HepG2 (cell line): ENCODE measurements around the gene METTL23. TPM values are rescaled to one million over a fixed set of nuclear protein-coding genes. Genes with fewer than 3 reads are reported as not detected.

Source experiments
- ADNP ChIP-seq: sonication (generic); formaldehyde crosslinking; IDR thresholded peaks from 2 replicates; pipeline ENCODE4 v1.4.0; 2020; ENCODE audit warnings: missing genetic modification reagents
- CREB1 ChIP-seq, 2 experiments: fragments of 450-650 bp in 1 of 2; IDR thresholded peaks; 2 replicates each; pipeline ENCODE4 v1.6.1; 2016 to 2017; ENCODE audit warnings: control low read depth in 1 of 2, mild to moderate bottlenecking in 1 of 2, missing compliant biosample characterization in 1 of 2, missing genetic modification characterization in 1 of 2
- HMG20A ChIP-seq: IDR thresholded peaks from 2 replicates; pipeline ENCODE4 v1.6.1; 2016; ENCODE audit warnings: borderline replicate concordance
- NFYB ChIP-seq: sonication (generic); formaldehyde crosslinking; IDR thresholded peaks from 2 replicates; pipeline ENCODE4 v1.4.0; 2020; ENCODE audit warnings: missing genetic modification reagents
- TSC22D2 ChIP-seq: sonication (generic); formaldehyde crosslinking; IDR thresholded peaks from 2 replicates; pipeline ENCODE4 v1.5.1; 2020; ENCODE audit warnings: missing genetic modification reagents, mild to moderate bottlenecking, borderline replicate concordance
- ZNF337 ChIP-seq: sonication (generic); formaldehyde crosslinking; IDR thresholded peaks from 2 replicates; pipeline ENCODE4 v1.5.1; 2020; ENCODE audit warnings: missing genetic modification reagents, low read depth, mild to moderate bottlenecking, borderline replicate concordance
- ZNF687 ChIP-seq: sonication (generic); formaldehyde crosslinking; IDR thresholded peaks from 2 replicates; pipeline ENCODE4 v1.5.1; 2020; ENCODE audit warnings: mild to moderate bottlenecking, missing genetic modification reagents, moderate library complexity
- ZSCAN25 ChIP-seq: sonication (generic); formaldehyde crosslinking; IDR thresholded peaks from 2 replicates; pipeline ENCODE4 v1.8.0; 2022; ENCODE audit warnings: mild to moderate bottlenecking, missing genetic modification reagents
- polyA plus RNA-seq, 8 experiments: library from polyadenylated mRNA; depleted of rRNA in 3 of 8; stranded (reverse) in 7 of 8; unstranded in 1 of 8; fragments of >200 nt; fragmentation: Illumina TruSeq in 4 of 8; extraction: Trizol in 4 of 8; gene quantifications; 2 replicates each; pipeline versions ENCODE4 v1.2.1 to v1.2.3, GENCODE V29; 2011 to 2016; ENCODE audit warnings: low read depth in 4 of 8, missing spikeins in 1 of 8, mixed read lengths in 1 of 8; ENCODE audit not compliant: insufficient read depth in 1 of 8
- total RNA-seq, 5 experiments: library from RNA; depleted of rRNA; stranded (reverse); fragments of >200 nt; fragmentation: Illumina TruSeq; extraction: Trizol; gene quantifications; 2 replicates each; pipeline ENCODE4 v1.2.3, GENCODE V29; 2016; ENCODE audit warnings: low read depth in 1 of 5
- TF ChIP-seq, protein P1 (sequence below): IDR thresholded peaks from 2 replicates; pipeline ENCODE4 v1.6.1; 2016; ENCODE audit warnings: mild to moderate bottlenecking, missing biosample characterization, missing genetic modification reagents
- TF ChIP-seq, protein P2 (sequence below): sonication (generic); formaldehyde crosslinking; IDR thresholded peaks from 2 replicates; pipeline ENCODE4 v1.4.0; 2020; ENCODE audit warnings: missing genetic modification reagents
- TF ChIP-seq, protein P3 (sequence below): sonication (generic); IDR thresholded peaks from 2 replicates; pipeline ENCODE4 v1.6.1; 2016; ENCODE audit warnings: low read depth, borderline replicate concordance
- TF ChIP-seq, protein P4 (sequence below): sonication (generic); formaldehyde crosslinking; IDR thresholded peaks from 2 replicates; pipeline ENCODE4 v1.5.1; 2020; ENCODE audit warnings: mild to moderate bottlenecking, missing genetic modification reagents, moderate library complexity

The METTL23 gene
- total and polyA plus RNA-seq, 2 of the 13 experiments (the other 11 are each of a cell fraction or from before 2014, with no cell fraction given): 39.9 to 104 TPM

DNA sequence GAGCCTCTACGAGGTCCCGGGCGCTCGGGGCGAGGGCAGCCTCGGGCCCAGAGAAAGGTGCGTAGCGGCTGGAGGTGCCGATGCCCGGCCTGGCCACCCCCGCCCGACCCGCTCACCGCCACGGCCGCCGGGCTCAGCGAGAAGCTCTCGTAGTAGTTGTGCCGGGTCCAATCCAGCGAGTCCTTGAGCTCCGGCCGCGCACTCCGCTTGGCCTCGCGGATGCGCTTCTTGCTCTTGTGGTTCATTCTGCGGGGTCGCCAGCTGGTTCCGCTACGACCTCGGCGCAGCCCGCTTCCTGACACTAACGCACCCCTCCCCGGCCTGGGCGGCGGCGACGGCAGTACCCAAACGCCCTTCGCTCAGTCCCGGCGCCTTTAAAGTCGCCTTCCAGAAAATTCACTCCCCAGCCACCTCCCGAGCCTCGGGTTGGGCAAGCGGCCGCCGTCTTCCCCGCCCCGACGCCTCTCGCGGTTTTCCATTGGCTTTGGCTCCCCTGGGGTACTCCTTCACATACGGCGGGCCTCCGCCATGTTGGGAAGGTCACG, 336 bp upstream of the METTL23 start, which contains the start of gene JMJD6 (continued):
- TF ChIP-seq NFYB (CRISPR knock-in tag) (peak; percentile 93), TSC22D2 (peak; percentile 17; the same call in 1 of the 2 replicates), ADNP (CRISPR knock-in tag) (0 out of 2 replicates have a peak, but pooled peaks have one; percentile 18), ZNF687 (peak; percentile 95), CREB1 (IDR thresholded peaks at IDR 0.05) (peak; percentile 75; the same call in 1 of the 2 replicates), CREB1 (CRISPR knock-in tag; IDR thresholded peaks at IDR 0.05) (peak; percentile 91), ZNF337 (0 out of 2 replicates have a peak, but pooled peaks have one; percentile 19), HMG20A (0 out of 2 replicates have a peak, but pooled peaks have one; percentile 16), ZSCAN25 (peak; percentile 96)
- TF ChIP-seq, protein P1, sequence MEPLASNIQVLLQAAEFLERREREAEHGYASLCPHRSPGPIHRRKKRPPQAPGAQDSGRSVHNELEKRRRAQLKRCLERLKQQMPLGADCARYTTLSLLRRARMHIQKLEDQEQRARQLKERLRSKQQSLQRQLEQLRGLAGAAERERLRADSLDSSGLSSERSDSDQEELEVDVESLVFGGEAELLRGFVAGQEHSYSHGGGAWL (CRISPR knock-in tag): peak; percentile 51; the same call in 1 of the 2 replicates
- TF ChIP-seq, protein P2, sequence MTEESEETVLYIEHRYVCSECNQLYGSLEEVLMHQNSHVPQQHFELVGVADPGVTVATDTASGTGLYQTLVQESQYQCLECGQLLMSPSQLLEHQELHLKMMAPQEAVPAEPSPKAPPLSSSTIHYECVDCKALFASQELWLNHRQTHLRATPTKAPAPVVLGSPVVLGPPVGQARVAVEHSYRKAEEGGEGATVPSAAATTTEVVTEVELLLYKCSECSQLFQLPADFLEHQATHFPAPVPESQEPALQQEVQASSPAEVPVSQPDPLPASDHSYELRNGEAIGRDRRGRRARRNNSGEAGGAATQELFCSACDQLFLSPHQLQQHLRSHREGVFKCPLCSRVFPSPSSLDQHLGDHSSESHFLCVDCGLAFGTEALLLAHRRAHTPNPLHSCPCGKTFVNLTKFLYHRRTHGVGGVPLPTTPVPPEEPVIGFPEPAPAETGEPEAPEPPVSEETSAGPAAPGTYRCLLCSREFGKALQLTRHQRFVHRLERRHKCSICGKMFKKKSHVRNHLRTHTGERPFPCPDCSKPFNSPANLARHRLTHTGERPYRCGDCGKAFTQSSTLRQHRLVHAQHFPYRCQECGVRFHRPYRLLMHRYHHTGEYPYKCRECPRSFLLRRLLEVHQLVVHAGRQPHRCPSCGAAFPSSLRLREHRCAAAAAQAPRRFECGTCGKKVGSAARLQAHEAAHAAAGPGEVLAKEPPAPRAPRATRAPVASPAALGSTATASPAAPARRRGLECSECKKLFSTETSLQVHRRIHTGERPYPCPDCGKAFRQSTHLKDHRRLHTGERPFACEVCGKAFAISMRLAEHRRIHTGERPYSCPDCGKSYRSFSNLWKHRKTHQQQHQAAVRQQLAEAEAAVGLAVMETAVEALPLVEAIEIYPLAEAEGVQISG (CRISPR knock-in tag): peak; percentile 71
- TF ChIP-seq, protein P3, sequence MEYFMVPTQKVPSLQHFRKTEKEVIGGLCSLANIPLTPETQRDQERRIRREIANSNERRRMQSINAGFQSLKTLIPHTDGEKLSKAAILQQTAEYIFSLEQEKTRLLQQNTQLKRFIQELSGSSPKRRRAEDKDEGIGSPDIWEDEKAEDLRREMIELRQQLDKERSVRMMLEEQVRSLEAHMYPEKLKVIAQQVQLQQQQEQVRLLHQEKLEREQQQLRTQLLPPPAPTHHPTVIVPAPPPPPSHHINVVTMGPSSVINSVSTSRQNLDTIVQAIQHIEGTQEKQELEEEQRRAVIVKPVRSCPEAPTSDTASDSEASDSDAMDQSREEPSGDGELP: peak; percentile 94
- TF ChIP-seq, protein P4, sequence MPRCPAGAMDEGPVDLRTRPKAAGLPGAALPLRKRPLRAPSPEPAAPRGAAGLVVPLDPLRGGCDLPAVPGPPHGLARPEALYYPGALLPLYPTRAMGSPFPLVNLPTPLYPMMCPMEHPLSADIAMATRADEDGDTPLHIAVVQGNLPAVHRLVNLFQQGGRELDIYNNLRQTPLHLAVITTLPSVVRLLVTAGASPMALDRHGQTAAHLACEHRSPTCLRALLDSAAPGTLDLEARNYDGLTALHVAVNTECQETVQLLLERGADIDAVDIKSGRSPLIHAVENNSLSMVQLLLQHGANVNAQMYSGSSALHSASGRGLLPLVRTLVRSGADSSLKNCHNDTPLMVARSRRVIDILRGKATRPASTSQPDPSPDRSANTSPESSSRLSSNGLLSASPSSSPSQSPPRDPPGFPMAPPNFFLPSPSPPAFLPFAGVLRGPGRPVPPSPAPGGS (CRISPR knock-in tag): peak; percentile 59; the same call in 1 of the 2 replicates
